Activated naive CD8-positive, alpha-beta T cell treated with anti-CD3 and anti-CD28 coated beads, Interleukin-2, amount 50 U/mL, for 16 hours (primary cell): ENCODE data around the gene SEMA7A.

Source experiments
- DNase-seq: peaks from one replicate; pipeline ENCODE4 v3.0.0-alpha.2; 2020; ENCODE audit warnings: low read depth, low spot score

Gene SEMA7A

GRCh38 chr15:74387141-74387541 lies 46.6 kb downstream of the SEMA7A start:
- no peak for DNase-seq

- DNase-seq: no peak
Observed at GRCh38 chr15:74386496-74387140, 47.1 kb downstream of the SEMA7A start.

GRCh38 chr15:74385733-74386132 lies 48.0 kb downstream of the SEMA7A start:
- no peak for DNase-seq

- no peak for DNase-seq
Observed at GRCh38 chr15:74384881-74385643, 48.7 kb downstream of the SEMA7A start.

GRCh38 chr15:74384566-74384880 lies 49.2 kb downstream of the SEMA7A start:
- DNase-seq: no peak

- peak; percentile 59 for DNase-seq
Observed at GRCh38 chr15:74383695-74384565, 49.8 kb downstream of the SEMA7A start.

- no peak for DNase-seq
Observed at GRCh38 chr15:74383286-74383685, 50.5 kb downstream of the SEMA7A start.

GRCh38 chr15:74382004-74382816 lies 51.5 kb downstream of the SEMA7A start:
- DNase-seq: no peak

- DNase-seq: no peak
Observed at GRCh38 chr15:74381481-74381880, 52.3 kb downstream of the SEMA7A start.

GRCh38 chr15:74381190-74381453 lies 52.6 kb downstream of the SEMA7A start:
- no peak for DNase-seq

GRCh38 chr15:74380361-74381189 lies 53.2 kb downstream of the SEMA7A start:
- DNase-seq: no peak

- DNase-seq: no peak
Observed at GRCh38 chr15:74378848-74379247, 54.9 kb downstream of the SEMA7A start.

- no peak for DNase-seq
Observed at GRCh38 chr15:74377831-74378766, 55.7 kb downstream of the SEMA7A start.

GRCh38 chr15:74376825-74377581 lies 56.8 kb downstream of the SEMA7A start:
- DNase-seq: no peak

GRCh38 chr15:74376226-74376625 lies 57.5 kb downstream of the SEMA7A start:
- no peak for DNase-seq

GRCh38 chr15:74375303-74375693 lies 58.5 kb downstream of the SEMA7A start:
- DNase-seq: peak; percentile 71

GRCh38 chr15:74374648-74375302 lies 59.0 kb downstream of the SEMA7A start:
- DNase-seq: no peak
